HG03565 (cell line): ENCODE results near the gene ECHS1.

Source experiments
- ATAC-seq: cut with Tn5 transposase; IDR thresholded peaks from one replicate; pipeline ENCODE4 v1.9.1; 2021; ENCODE audit warnings: mild to moderate bottlenecking, moderate library complexity; ENCODE audit not compliant: unreplicated experiment

ECHS1 gene

DNA sequence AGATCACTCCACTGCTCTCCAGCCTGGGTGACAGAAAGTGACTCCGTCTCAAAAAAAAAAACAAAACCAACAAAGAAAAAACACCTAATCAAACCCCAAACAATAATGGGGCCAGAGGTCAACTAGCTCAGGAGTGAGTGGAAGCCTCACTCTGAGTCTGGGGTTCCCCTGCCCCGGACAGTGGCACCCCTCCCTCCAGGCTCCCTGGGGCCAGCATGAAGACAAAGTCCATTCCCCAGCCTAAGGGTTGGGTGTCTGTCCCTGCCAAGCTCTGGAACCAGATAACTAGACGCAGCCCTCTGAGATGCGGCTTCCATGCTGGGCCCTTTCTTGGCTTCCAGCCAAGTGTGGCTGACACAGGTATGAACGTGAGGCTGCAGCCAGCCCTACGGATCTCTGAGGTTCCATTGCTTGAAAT is 13.6 kb downstream of the ECHS1 start:
- no peak for ATAC-seq

GRCh38 chr10:133358925-133359310 is 14.2 kb downstream of the ECHS1 start:
- no peak for ATAC-seq

DNA sequence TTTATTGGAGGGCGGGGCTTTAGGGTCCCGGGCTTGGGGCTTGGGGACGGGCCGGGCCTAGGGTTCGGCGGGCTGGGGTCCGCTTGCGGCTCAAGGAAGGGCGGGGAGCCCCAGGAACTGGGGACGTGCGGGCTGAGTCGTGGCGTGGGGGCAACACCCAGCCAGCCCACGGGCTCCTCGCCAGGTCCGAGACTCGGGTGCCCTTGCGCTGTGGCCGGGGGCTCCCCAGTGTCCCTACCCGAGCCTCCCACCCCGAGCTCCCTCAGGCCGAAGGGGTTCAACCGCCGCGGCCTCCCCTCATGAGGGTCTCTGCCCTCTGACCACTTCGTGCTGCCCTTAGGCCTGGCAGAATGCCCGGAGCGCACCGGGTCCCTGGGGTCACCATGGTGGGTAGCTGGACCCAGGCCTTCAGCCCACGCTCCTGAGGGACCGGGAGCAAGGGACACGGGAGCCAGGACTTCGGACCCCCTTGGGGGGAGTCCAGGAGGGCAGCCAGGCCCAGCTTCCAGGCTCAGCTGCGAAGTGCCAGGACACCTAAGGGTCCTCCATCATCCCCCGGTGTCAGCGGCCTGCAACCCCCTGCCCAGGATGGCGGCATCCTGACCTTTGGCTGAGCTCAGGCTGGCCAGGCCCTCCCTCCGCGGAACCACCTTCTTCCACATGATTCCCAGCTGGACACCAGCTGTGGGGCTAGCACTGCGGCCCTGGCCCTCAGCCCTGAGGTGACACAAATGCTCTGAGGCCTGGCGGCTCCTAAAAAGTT is 14.8 kb downstream of the ECHS1 start:
- ATAC-seq: no peak

DNA sequence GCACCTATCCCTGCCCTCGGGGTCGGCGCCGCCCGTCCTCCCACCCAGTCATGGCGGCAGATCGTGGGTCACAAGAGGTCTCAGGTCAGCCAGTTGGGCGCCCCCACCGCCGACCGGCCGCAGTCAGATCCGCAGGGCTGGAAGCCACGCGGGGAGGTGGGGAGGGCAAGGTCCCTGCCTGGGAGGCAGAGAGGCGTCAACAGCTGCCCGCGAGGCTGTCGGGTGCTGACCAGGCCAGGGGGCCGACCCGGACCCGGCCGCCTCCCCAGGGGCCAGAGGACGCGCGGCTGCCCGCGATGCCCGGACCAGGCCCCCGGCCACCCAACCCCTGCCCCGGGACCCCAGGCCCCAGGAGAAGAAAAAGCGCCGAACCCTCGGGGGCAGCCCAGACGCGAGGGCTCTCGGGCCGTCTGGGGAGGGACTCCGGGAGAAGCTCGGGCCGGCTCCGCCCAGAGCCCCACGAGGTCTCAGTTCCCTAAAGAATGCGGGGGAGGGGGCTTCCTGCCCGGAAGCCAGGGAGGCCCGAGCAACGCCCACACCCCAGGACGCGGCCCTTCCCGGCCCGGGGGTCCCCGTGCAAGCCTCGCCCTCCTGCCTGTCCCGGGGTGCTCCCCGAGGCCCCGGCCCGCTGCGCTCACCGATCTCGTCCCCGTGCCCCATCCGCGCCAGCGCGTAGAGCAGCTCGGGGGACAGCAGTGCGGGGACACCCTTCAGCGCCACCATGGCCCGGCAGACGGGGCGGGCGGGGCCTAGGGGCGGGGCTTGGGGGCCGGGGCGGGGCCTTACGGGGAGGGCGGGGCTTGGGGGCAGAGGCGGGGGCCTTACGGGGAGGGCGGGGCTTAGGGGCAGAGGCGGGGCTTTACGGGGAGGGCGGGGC is 15.6 kb downstream of the ECHS1 start, which contains the start of gene FUOM:
Gene FUOM (minus strand): TSS at position 735 of the 877 bp plus-strand sequence. CDS start 12 bp downstream, at position 723.
- peak; percentile 56 for ATAC-seq

DNA sequence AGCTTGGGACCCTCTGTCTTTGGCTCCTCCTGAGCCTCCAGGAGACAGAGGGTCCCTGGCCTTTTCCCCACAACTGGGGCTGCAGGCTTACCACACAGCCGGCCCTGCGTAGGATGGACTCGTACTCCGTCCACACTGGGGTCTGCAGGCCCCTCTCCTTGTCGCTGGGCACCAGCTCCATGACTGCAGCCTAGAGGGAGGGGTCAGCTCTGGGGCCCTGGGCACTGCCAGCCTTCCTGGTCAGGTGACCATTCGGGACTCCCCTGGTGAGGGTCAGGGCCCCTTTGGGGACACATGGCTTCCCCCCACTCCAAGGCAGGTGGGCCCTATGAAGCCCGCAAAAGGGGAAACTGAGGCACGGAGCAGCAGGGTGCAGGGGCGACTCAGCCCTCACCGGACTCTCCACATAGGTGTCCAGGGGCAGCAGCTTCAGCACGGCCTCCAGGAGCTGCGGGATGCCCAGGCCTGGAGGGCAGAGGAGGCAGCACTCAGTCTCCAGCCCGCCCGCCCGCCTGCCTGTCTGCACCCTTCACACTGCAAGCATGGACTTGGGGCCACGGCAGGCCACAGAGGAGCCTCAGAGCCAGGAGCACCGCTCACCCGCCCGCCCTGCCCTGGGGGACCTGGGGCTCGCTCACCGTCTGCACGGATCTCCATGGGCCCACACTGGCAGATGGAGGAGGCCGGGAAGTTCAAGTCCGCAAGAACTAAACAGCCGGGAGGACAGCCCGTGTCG is 16.4 kb downstream of the ECHS1 start:
- no peak for ATAC-seq

- ATAC-seq: no peak
These were observed 17.2 kb downstream of the ECHS1 start for GRCh38 chr10:133355991-133356390.

GRCh38 chr10:133355266-133355665 is 17.9 kb downstream of the ECHS1 start:
- ATAC-seq: no peak

DNA sequence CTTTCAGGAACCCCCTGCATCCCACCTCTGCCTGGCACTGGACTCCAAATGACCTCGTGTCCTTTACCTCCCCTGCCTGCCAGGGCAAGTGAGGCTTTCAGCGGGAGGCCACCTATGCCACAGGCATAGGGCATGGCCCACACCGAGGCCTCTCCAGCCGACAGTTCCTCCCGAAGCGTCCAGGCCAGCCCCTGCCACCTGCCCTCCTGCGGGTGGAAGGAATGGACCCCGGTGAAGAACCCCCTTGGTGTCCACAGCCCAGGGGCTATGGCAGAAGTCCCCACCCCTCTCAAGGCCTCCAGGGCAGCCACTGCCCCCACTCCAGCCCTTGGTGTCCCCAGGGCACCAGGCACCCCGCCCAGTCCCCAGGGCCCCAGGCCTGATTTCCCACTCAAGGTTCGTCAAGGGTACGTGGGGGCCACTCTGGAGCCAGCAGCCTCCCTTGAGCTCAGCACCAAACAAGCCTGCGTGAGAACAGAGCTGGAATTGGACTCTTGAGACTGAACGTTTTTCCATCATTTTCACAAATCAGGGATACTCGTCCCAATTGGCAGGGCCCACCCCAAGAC is 18.4 kb downstream of the ECHS1 start:
- no peak for ATAC-seq

DNA sequence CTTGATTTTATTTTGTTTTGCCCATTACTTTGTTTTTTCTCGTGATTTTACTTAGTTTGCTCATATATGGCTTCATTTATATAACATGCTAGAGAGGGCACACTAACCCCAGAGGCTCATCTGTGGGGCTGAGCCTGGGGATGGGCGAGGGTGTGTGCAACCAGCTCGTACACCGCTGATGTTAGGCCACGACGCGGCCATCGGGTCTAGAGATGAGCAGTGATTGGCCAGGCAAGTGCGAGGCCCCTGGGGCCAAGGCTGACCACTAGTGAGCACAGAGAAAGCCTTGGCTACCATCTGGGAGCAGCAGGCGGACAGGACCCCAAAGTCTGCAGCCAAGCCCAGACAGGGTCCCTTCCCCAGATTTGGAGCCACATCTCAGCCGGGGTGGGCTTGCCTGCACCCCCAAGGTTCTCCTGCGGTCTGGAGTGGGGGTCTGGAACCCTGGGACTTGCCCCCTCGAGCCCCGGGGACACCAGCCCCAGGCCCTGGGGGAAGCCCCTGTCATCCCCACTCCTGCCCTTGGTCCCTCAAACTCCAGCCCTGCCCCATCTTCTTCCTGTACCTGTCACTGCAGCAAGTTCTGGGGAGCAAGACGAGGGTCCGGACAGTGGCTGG is 19.1 kb downstream of the ECHS1 start:
- ATAC-seq: no peak

GRCh38 chr10:133353202-133353959 is 19.8 kb downstream of the ECHS1 start:
- no peak for ATAC-seq

DNA sequence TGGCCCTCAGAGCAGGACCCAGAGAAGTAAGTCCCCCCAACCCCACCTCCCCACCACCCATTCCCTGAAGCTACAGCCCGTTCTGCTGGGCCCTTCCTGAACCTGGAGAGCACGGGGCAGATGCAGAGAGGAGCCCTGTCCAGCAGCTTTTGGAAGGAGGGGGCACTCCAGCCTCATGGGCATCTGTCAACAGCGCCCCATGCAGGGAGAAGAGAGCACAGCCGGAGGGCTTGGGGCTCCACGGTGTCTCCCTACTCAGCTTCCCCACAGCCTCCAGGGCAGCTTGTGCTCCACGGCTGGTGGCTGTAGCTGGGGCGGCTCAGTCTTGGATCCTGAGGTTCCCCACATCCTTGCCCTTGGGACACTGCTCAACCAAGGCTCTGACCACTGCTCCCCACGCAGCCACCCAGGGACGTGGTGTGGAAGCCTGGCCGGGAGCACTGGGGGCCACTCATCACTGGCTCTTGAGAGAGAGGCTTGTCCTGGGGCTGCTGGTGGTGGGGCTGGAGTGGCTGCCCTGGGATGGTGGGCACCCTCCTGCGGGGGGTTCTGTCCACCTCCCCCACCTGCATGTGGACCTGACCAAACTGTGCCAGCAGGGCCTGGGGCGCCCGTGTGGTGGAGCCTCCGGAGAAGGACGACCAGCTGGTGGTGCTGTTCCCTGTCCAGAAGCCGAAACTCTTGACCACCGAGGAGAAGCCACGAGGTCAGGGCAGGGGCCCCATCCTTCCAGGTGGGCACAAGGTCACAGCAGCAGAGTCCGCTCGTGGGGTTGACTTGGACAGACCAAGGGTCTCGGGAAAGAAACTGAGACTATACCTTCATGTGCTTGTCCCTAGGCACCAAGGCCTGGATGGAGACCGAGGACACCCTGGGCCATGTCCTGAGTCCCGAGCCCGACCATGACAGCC is 21.5 kb downstream of the ECHS1 start:
- ATAC-seq: no peak

- no peak for ATAC-seq
These were observed 22.2 kb downstream of the ECHS1 start for GRCh38 chr10:133350950-133351329.

DNA sequence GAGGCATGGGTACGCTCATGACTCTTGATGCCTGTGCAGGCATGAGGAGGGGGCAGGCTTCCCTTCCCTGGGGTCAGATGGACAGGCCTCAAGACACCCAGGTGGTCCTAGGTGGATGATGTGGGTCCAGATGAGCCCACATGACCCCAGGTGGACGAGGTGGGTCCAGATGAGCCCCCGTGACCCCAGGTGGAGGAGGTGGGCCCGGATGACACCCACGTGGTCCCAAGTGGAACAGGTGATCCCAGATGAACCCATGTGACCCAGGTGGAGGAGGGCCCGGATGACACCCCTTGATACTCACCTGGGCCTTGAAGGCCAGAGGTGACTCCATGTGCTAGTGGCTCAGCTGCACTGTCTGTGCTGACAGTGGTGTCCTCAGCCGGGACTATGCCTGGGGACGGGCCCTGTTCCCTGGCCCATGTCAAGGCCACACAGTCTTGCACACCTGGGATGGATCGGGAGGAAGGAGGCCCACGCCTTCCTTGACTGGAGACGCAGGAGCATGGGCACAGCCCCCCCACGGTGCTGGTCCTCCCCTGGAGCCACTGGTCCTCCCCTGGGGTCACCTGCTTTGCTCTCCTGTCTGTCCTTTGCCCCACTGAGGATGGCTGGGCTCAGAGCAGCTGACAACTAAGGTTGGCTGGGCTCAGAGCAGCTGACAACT is 22.7 kb downstream of the ECHS1 start:
- no peak for ATAC-seq

DNA sequence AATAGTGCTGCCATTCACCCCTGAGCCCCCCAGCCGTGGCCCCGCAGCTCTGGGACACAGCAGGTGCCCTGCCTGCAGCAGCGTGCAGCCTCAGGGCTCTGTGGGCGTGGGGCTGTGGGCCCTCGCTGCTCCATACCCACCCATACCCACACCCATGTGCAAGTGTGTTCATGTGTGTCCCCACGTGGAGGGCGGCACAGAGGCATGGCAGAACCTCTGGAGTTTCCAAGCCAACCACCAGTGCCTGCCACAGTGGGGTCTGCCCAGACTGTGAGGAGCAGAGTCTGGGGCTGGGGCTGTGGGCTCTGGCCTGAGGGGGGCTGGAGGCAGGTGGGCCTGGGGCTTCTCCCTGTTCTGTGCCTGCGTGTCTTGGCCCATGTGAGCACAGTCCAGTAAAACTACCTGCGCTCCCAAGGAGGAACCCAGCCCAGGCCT is 23.6 kb downstream of the ECHS1 start:
- ATAC-seq: no peak

GRCh38 chr10:133349160-133349568 is 24.0 kb downstream of the ECHS1 start:
- no peak for ATAC-seq

DNA sequence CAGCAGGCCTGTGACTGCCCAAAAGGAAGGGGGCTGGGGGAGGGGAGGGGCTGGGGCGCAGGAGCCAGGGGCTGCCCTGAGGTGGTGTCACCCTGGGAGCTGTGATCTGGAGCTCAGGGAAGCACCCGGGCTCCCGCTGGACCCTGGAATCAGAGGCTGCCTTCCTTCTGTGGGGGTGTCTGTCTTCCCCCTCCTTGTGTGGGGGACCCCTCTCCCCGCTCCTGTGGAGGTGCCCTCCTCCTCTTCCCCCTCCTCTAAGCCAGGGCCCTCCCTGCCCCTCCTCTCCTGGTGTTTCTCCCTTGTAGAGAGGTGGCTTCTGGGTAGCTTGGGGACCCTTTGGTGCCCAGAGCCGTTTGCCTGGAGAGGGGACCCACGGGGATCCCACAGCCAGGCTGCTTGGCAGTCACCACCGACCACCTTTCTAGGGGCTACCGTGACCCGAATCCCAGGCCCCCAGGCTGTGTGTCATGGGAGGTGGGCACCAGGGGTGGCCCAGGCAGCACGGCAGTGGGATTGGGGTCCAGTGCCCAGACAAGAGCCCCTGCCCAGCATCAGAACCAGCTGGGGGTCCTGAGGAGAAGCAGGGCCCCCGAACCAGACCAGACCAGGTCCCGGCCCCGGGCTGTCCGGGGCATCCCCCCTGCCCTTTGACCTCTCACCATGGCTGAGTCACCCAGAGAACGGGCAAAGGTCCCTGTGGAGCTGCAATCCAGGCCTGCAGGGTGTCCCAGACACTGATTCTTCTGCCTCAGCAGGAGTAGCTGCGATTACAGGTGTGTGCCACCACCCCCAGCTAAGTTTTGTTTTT is 25.2 kb downstream of the ECHS1 start:
- no peak for ATAC-seq

DNA sequence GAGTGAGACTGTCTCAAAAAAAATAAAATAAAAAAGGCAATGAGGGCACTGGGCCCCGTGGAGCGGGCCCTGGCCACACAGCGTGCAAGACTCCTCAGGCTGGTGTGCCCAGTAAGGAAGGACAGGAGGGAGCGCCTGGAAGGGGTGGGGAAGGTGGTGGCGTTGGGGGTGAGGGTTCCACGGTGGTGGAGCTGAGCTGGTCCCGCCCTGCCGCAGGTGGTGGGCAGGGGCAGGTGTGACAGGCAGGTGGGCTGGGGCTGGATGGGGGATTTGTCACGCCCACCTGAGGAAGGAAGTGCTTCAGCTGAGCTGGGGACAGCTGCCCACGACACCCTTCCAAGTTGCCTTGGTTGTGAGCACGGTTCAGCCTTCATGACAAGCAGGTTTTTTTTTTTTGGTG is 26.7 kb downstream of the ECHS1 start:
- no peak for ATAC-seq
